HG03196 (cell line): ENCODE results near the gene UVRAG.

Experiments
- ATAC-seq: cut with Tn5 transposase; IDR thresholded peaks from one replicate; pipeline ENCODE4 v1.9.1; 2021; ENCODE audit not compliant: unreplicated experiment

UVRAG gene

GRCh38 chr11:75814677-75815344 lies at the start of gene UVRAG:
UVRAG (plus strand) TSS chr11:75815210; CDS start chr11:75815408, 198 bp downstream.
- ATAC-seq: peak; percentile 75

- ATAC-seq: no peak
Measured at GRCh38 chr11:75766443-75767227, 48.4 kb upstream of the UVRAG start.

- no peak for ATAC-seq
Measured at GRCh38 chr11:75767228-75767572, 47.8 kb upstream of the UVRAG start.

- ATAC-seq: no peak
Measured at GRCh38 chr11:75767793-75768111, 47.3 kb upstream of the UVRAG start.

- peak; percentile 58 for ATAC-seq
Measured at GRCh38 chr11:75768112-75768908, 46.7 kb upstream of the UVRAG start, which contains the start of gene DGAT2. DGAT2 (plus strand) TSS chr11:75768778; CDS start chr11:75768992, 214 bp downstream.

- ATAC-seq: no peak
Measured at GRCh38 chr11:75768909-75769771, 45.9 kb upstream of the UVRAG start.

- ATAC-seq: no peak
Measured at GRCh38 chr11:75770102-75770501, 44.9 kb upstream of the UVRAG start.

GRCh38 chr11:75771646-75772410 lies 43.2 kb upstream of the UVRAG start:
- no peak for ATAC-seq

- peak; percentile 80 for ATAC-seq
Measured at GRCh38 chr11:75773595-75774353, 41.2 kb upstream of the UVRAG start.

- ATAC-seq: no peak
Measured at GRCh38 chr11:75775056-75775455, 40.0 kb upstream of the UVRAG start.

GRCh38 chr11:75776546-75776945 lies 38.5 kb upstream of the UVRAG start:
- no peak for ATAC-seq

GRCh38 chr11:75777461-75778110 lies 37.4 kb upstream of the UVRAG start:
- ATAC-seq: no peak

- ATAC-seq: no peak
Measured at GRCh38 chr11:75778962-75779361, 36.0 kb upstream of the UVRAG start.

- no peak for ATAC-seq
Measured at GRCh38 chr11:75779960-75780359, 35.0 kb upstream of the UVRAG start.

GRCh38 chr11:75780888-75781287 lies 34.1 kb upstream of the UVRAG start:
- no peak for ATAC-seq

- ATAC-seq: no peak
Measured at GRCh38 chr11:75781296-75781695, 33.7 kb upstream of the UVRAG start.

- ATAC-seq: no peak
Measured at GRCh38 chr11:75781831-75782230, 33.2 kb upstream of the UVRAG start.

- ATAC-seq: no peak
Measured at GRCh38 chr11:75782540-75783263, 32.3 kb upstream of the UVRAG start.
